Measurements from ENCODE around the gene PRR20A. TPM values are rescaled to one million over a fixed set of nuclear protein-coding genes. Genes with fewer than 3 reads are reported as not detected.
"Not testable (repeated sequence)": the region's sequence is repeated elsewhere in the genome, so short reads cannot be mapped to it uniquely, and the experiment has no call there.

Gene PRR20A
- total RNA-seq, 1 experiment from 2014 or later: not detected

GRCh38 chr13:57137585-57137984 is 3.1 kb upstream of the PRR20A start:
- BruUV-seq (replicated peaks): no TSS peak
- POLR2A ChIA-PET: no interaction called here
- ATAC-seq: no peak
- Histone ChIP-seq H3K27me3 (ENCODE audit: control insufficient read depth, insufficient read depth, low read length) (no peaks in the 10 kb centered on the region), H3K9me3 (ENCODE audit: control insufficient read depth, insufficient read depth, low read depth, low read length) (no peaks in the 10 kb centered on the region), H3K27ac (ENCODE audit: low read length) (no peak overlapping the region), H3K4me1 (ENCODE audit: control insufficient read depth, insufficient read depth, low read length) (no peaks in the 10 kb centered on the region), H3K36me3 (ENCODE audit: control insufficient read depth, insufficient read depth, low read length) (no peaks in the 10 kb centered on the region), H3K4me3 (ENCODE audit: low read depth in 2 of 2, low read length in 2 of 2) (no peak overlapping the region)
- in situ Hi-C loops (cut with HindIII; ENCODE audit: low pct_unique_long_range_greater_than_20kb, low sequenced_read_pairs): no loop called here
- no peak for TF ChIP-seq CTCF (IDR thresholded peaks at IDR 0.05)
- no peak for TF ChIP-seq REST (IDR thresholded peaks at IDR 0.05; ENCODE audit: insufficient read depth in 1 of 2, low read depth in 2 of 2, low read length in 1 of 2)
- no peak for TF ChIP-seq POLR2AphosphoS5 (IDR thresholded peaks at IDR 0.05; ENCODE audit: low read depth, low read length)
- no peak for TF ChIP-seq TCF7L2 (IDR thresholded peaks at IDR 0.05; ENCODE audit: low read depth, low read length)
- no peak for TF ChIP-seq SIN3A (IDR thresholded peaks at IDR 0.05; ENCODE audit: borderline replicate concordance, insufficient read depth, low read depth, low read length)
- no peak for DNase-seq (ENCODE audit: low read depth, low spot score)
- CTCF ChIA-PET: no interaction called here
- intact Hi-C loops (cut with micrococcal nuclease; ENCODE audit: unreplicated experiment): no loop called here

GRCh38 chr13:57138988-57139387 is 1.7 kb upstream of the PRR20A start:
- Histone ChIP-seq H3K27me3 (ENCODE audit: control insufficient read depth, insufficient read depth, low read length) (no peaks in the 10 kb centered on the region), H3K36me3 (ENCODE audit: control insufficient read depth, insufficient read depth, low read length) (no peaks in the 10 kb centered on the region), H3K4me1 (ENCODE audit: control insufficient read depth, insufficient read depth, low read length) (no peaks in the 10 kb centered on the region), H3K27ac (ENCODE audit: low read length) (no peak overlapping the region), H3K4me3 (ENCODE audit: low read depth in 2 of 2, low read length in 2 of 2) (no peak overlapping the region), H3K9me3 (ENCODE audit: control insufficient read depth, insufficient read depth, low read depth, low read length) (no peaks in the 10 kb centered on the region)
- CTCF ChIA-PET: no interaction called here
- BruUV-seq (replicated peaks): no TSS peak
- DNase-seq (ENCODE audit: low read depth, low spot score) (no peak), ATAC-seq (no peak)
- no peak for TF ChIP-seq TCF7L2 (IDR thresholded peaks at IDR 0.05; ENCODE audit: low read depth, low read length)
- TF ChIP-seq SIN3A (IDR thresholded peaks at IDR 0.05; ENCODE audit: borderline replicate concordance, insufficient read depth, low read depth, low read length): no peak
- no peak for TF ChIP-seq REST (IDR thresholded peaks at IDR 0.05; ENCODE audit: insufficient read depth in 1 of 2, low read depth in 2 of 2, low read length in 1 of 2)
- TF ChIP-seq CTCF (IDR thresholded peaks at IDR 0.05): no peak
- TF ChIP-seq POLR2AphosphoS5 (IDR thresholded peaks at IDR 0.05; ENCODE audit: low read depth, low read length): no peak
- intact Hi-C loops (cut with micrococcal nuclease; ENCODE audit: unreplicated experiment) (no loop called here), in situ Hi-C loops (cut with HindIII; ENCODE audit: low pct_unique_long_range_greater_than_20kb, low sequenced_read_pairs) (no loop called here)
- POLR2A ChIA-PET: no interaction called here

GRCh38 chr13:57139781-57140180 is 937 bp upstream of the PRR20A start:
- in situ Hi-C loops (cut with HindIII; ENCODE audit: low pct_unique_long_range_greater_than_20kb, low sequenced_read_pairs); CTCF ChIA-PET: not testable (repeated sequence)

GRCh38 chr13:57147188-57147587 is 6.5 kb downstream of the PRR20A start, which contains the start of gene PRR20B:
PRR20B (plus strand) TSS chr13:57147488; CDS start chr13:57147875, 387 bp downstream.
- H3K27me3 ChIP-seq (ENCODE audit: control insufficient read depth, insufficient read depth, low read length); H3K4me3 ChIP-seq (ENCODE audit: low read depth in 2 of 2, low read length in 2 of 2); H3K9me3 ChIP-seq (ENCODE audit: control insufficient read depth, insufficient read depth, low read depth, low read length); ATAC-seq; H3K27ac ChIP-seq (ENCODE audit: low read length); H3K4me1 ChIP-seq (ENCODE audit: control insufficient read depth, insufficient read depth, low read length); DNase-seq (ENCODE audit: low read depth, low spot score); in situ Hi-C loops (cut with HindIII; ENCODE audit: low pct_unique_long_range_greater_than_20kb, low sequenced_read_pairs); BruUV-seq (replicated peaks); H3K36me3 ChIP-seq (ENCODE audit: control insufficient read depth, insufficient read depth, low read length); CTCF ChIA-PET; POLR2A ChIA-PET; intact Hi-C loops (cut with micrococcal nuclease; ENCODE audit: unreplicated experiment): not testable (repeated sequence)

More at GRCh38 chr13:57139781-57140180, 937 bp upstream of the PRR20A start:
- intact Hi-C loops (cut with micrococcal nuclease; ENCODE audit: unreplicated experiment); BruUV-seq (replicated peaks); H3K4me3 ChIP-seq (ENCODE audit: low read depth in 2 of 2, low read length in 2 of 2); ATAC-seq; H3K4me1 ChIP-seq (ENCODE audit: control insufficient read depth, insufficient read depth, low read length); H3K27ac ChIP-seq (ENCODE audit: low read length); H3K36me3 ChIP-seq (ENCODE audit: control insufficient read depth, insufficient read depth, low read length); POLR2A ChIA-PET; H3K27me3 ChIP-seq (ENCODE audit: control insufficient read depth, insufficient read depth, low read length); DNase-seq (ENCODE audit: low read depth, low spot score); H3K9me3 ChIP-seq (ENCODE audit: control insufficient read depth, insufficient read depth, low read depth, low read length): not testable (repeated sequence)

Data from Panc1 (cell line).